ENCODE results near the gene ADTRP.

- TF ChIP-seq CTCF (tag by site-specific recombination; IDR thresholded peaks at IDR 0.05): no peak
- no peak for TF ChIP-seq SP2 (tag by site-specific recombination; IDR thresholded peaks at IDR 0.05)
Observed at GRCh38 chr6:11783524-11784064, 5.0 kb upstream of the ADTRP start.

Measured in HEK293 (cell line).